ENCODE results near the gene FAM151B. TPM values are rescaled to one million over a fixed set of nuclear protein-coding genes. Genes with fewer than 3 reads are reported as not detected.
"Not testable (repeated sequence)": the region's sequence is repeated elsewhere in the genome, so short reads cannot be mapped to it uniquely, and the experiment has no call there.

Gene FAM151B
- total RNA-seq: under 1 TPM; 0.15 to 0.36 TPM

DNA sequence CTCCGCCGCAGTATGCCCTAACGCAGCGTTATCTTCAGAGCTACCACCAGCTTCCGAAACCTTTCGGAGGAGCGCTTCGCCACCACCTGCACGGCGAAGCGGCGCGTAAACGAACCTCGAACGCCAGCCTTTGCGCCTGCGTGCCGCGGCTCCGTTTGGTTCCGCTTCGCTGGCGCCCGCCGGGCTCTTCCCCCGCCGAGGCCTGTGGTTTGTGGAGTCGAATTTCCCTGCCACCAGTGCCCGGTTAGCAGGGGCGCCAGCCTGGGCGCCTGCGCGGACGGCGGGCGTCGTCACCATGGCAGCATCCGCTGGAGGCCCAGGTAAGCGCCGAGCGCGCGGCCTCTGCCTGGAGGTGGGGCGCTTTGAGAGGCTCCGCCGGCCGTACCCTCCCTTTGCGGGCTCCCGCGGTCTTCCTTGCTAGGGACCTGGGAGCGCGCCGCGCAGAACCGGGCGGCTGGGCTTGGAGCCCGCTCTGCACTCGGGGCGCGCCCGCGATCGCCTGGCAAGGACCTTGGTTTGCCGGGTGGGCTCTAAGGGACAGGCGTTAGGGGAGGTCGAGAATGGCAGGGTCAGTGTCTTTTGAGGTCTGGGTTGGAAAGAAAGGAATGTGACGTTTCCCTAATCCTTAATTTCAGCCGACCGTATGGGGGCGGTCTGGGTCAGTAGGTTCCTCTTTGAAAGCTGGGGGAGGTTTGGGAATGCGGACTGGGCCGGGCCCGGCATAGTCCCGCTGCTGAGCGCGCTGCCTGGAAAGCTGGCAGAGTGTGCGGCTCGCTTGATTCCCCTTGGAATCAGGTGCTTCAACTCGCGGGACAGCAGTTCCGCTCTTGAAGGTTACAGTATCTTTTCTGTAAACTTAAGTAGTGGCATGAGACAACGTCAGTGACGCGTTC lies at the start of gene FAM151B:
FAM151B (plus strand) TSS at position 272 of the 893 bp plus-strand sequence; CDS start at position 296, 24 bp downstream.
- Mint-ChIP-seq H3K9me3 (peaks cover 3% of the 10 kb centered on the region), H3K27me3 (ENCODE audit: low read depth) (no peaks in the 10 kb centered on the region), H3K4me1 (ENCODE audit: low read depth) (peaks cover 13% of the 10 kb centered on the region), H3K36me3 (ENCODE audit: low read depth) (peaks cover 3% of the 10 kb centered on the region), H3K4me3 (peak within 1 kb of the TSS; percentile 79), H3K27ac (no peak within 1 kb of the TSS)
- DNase-seq: peak; percentile 85
- CTCF ChIA-PET: no interaction called here
- intact Hi-C loops (cut with micrococcal nuclease): loop anchor here (1.0 to 10.0 kb wide), 7 partner anchors 81 to 811 kb away; partner anchors contain the start of genes ANKRD34B, DHFR, MSH3 and RASGRF2

DNA sequence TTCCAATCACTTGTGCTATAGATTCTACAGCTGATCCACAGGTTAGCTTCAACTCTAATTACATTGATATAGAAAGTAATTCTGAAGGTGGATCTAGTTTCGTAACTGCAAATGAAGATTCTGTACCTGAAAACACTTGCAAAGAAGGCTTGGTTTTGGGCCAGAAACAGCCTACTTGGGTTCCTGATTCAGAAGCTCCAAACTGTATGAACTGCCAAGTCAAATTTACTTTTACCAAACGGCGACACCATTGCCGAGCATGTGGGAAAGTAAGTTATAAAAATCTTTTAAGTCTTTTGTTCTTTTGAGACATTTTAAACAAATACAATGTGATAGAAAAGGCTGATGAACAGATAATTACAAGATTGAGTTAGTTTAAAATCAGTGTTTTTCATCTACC lies 49.2 kb upstream of the FAM151B start:
- peaks cover 3% of the 10 kb centered on the region for H3K4me1 Mint-ChIP-seq (ENCODE audit: low read depth)
- H3K27ac Mint-ChIP-seq: no peak overlapping the region
- CTCF ChIA-PET: no interaction called here
- no peak overlapping the region for H3K4me3 Mint-ChIP-seq
- intact Hi-C loops (cut with micrococcal nuclease): no loop called here
- DNase-seq: no peak
- peaks cover 14% of the 10 kb centered on the region for H3K36me3 Mint-ChIP-seq (ENCODE audit: low read depth)
- H3K9me3 Mint-ChIP-seq: no peaks in the 10 kb centered on the region
- H3K27me3 Mint-ChIP-seq (ENCODE audit: low read depth): no peaks in the 10 kb centered on the region

GRCh38 chr5:80439213-80439612 lies 48.7 kb upstream of the FAM151B start:
- Mint-ChIP-seq H3K27me3 (ENCODE audit: low read depth) (no peaks in the 10 kb centered on the region), H3K4me3 (no peak overlapping the region), H3K36me3 (ENCODE audit: low read depth) (peaks cover 14% of the 10 kb centered on the region), H3K9me3 (no peaks in the 10 kb centered on the region), H3K4me1 (ENCODE audit: low read depth) (peaks cover 3% of the 10 kb centered on the region), H3K27ac (no peak overlapping the region)
- DNase-seq: no peak
- CTCF ChIA-PET: no interaction called here
- intact Hi-C loops (cut with micrococcal nuclease): no loop called here

GRCh38 chr5:80442742-80443141 lies 45.2 kb upstream of the FAM151B start:
- no peak overlapping the region for H3K27ac Mint-ChIP-seq
- CTCF ChIA-PET: no interaction called here
- intact Hi-C loops (cut with micrococcal nuclease): no loop called here
- H3K4me1 Mint-ChIP-seq (ENCODE audit: low read depth): peaks cover 2% of the 10 kb centered on the region
- no peak for DNase-seq
- H3K36me3 Mint-ChIP-seq (ENCODE audit: low read depth): peaks cover 4% of the 10 kb centered on the region
- H3K27me3 Mint-ChIP-seq (ENCODE audit: low read depth): no peaks in the 10 kb centered on the region
- no peak overlapping the region for H3K4me3 Mint-ChIP-seq
- no peaks in the 10 kb centered on the region for H3K9me3 Mint-ChIP-seq

- CTCF ChIA-PET: interaction anchor here (0.6 to 1.0 kb wide), 2 partner anchors 59 to 219 kb away, joined by 3 read pairs; no protein-coding TSS in a partner anchor
- Mint-ChIP-seq H3K4me3 (no peak overlapping the region), H3K4me1 (ENCODE audit: low read depth) (no peaks in the 10 kb centered on the region), H3K36me3 (ENCODE audit: low read depth) (peaks cover 23% of the 10 kb centered on the region), H3K9me3 (no peaks in the 10 kb centered on the region), H3K27ac (no peak overlapping the region), H3K27me3 (ENCODE audit: low read depth) (no peaks in the 10 kb centered on the region)
- no peak for DNase-seq
- intact Hi-C loops (cut with micrococcal nuclease): no loop called here
These were observed 34.5 kb upstream of the FAM151B start for GRCh38 chr5:80453366-80453765.

DNA sequence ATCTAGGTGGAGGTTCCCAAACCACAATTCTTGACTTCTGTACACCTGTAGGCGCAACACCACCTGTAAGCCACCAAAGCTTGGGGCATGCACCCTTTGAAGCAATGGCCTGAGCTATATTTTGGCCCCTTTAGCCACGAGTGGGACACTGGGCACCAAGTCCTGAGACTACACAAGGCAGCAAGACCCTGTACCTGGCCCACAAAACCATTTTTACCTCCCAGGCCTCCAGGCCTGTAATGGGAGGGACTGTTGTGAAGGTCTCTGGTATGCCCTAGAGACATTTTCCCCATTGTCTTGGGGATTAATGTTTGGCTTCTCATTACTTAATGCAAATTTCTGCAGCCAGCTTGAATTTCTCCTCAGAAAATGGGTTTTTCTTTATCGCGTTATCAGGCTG lies 24.6 kb upstream of the FAM151B start:
- no peak for DNase-seq
- Mint-ChIP-seq H3K4me3 (no peak overlapping the region), H3K36me3 (ENCODE audit: low read depth) (peaks cover 54% of the 10 kb centered on the region), H3K27me3 (ENCODE audit: low read depth) (no peaks in the 10 kb centered on the region), H3K27ac (no peak overlapping the region), H3K9me3 (peaks cover 17% of the 10 kb centered on the region), H3K4me1 (ENCODE audit: low read depth) (no peaks in the 10 kb centered on the region)
- CTCF ChIA-PET: no interaction called here
- intact Hi-C loops (cut with micrococcal nuclease): no loop called here

GRCh38 chr5:80466669-80467485 lies 21.0 kb upstream of the FAM151B start:
- H3K9me3 Mint-ChIP-seq: peaks cover 28% of the 10 kb centered on the region
- no peak overlapping the region for H3K27ac Mint-ChIP-seq
- peaks cover 53% of the 10 kb centered on the region for H3K36me3 Mint-ChIP-seq (ENCODE audit: low read depth)
- intact Hi-C loops (cut with micrococcal nuclease): no loop called here
- no peak for DNase-seq
- CTCF ChIA-PET: interaction anchor here (0.8 kb wide), 1 partner anchor 14 kb away, joined by 3 read pairs; no protein-coding TSS in a partner anchor
- H3K27me3 Mint-ChIP-seq (ENCODE audit: low read depth): no peaks in the 10 kb centered on the region
- H3K4me1 Mint-ChIP-seq (ENCODE audit: low read depth): no peaks in the 10 kb centered on the region
- no peak overlapping the region for H3K4me3 Mint-ChIP-seq

GRCh38 chr5:80468131-80468530 lies 19.8 kb upstream of the FAM151B start:
- H3K4me1 Mint-ChIP-seq (ENCODE audit: low read depth): no peaks in the 10 kb centered on the region
- no peak for DNase-seq
- no peak overlapping the region for H3K4me3 Mint-ChIP-seq
- H3K27me3 Mint-ChIP-seq (ENCODE audit: low read depth): no peaks in the 10 kb centered on the region
- CTCF ChIA-PET: interaction anchor here (1.2 kb wide), 1 partner anchor 12 kb away, joined by 5 read pairs; no protein-coding TSS in a partner anchor
- H3K9me3 Mint-ChIP-seq: peaks cover 21% of the 10 kb centered on the region
- peaks cover 45% of the 10 kb centered on the region for H3K36me3 Mint-ChIP-seq (ENCODE audit: low read depth)
- intact Hi-C loops (cut with micrococcal nuclease): no loop called here
- H3K27ac Mint-ChIP-seq: no peak overlapping the region

DNA sequence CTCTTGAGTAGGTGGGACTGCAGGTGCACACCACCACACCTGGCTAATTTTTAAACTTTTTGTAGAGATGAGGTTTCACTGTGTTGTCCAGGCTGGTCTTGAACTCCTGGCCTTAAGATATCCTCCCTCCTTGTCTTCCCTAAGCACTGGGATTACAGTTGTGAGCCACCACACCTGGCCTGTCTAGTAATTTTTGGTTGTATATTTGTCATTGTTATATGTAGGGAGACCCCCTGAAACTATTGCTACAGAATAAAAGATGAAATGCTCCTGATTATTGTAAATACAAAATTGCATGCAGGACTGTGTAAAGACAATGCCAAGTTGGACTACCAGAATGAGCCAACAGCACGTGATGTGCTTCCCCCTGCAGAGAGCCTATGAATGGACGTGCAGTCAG lies 17.3 kb upstream of the FAM151B start:
- H3K27ac Mint-ChIP-seq; H3K27me3 Mint-ChIP-seq (ENCODE audit: low read depth); DNase-seq; H3K4me1 Mint-ChIP-seq (ENCODE audit: low read depth); H3K4me3 Mint-ChIP-seq; intact Hi-C loops (cut with micrococcal nuclease): not testable (repeated sequence)
- H3K9me3 Mint-ChIP-seq: peaks cover 11% of the 10 kb centered on the region
- H3K36me3 Mint-ChIP-seq (ENCODE audit: low read depth): peaks cover 36% of the 10 kb centered on the region
- CTCF ChIA-PET: interaction anchor here (0.6 kb wide), 1 partner anchor 638 kb away, joined by 3 read pairs; no protein-coding TSS in a partner anchor

GRCh38 chr5:80474929-80475328 lies 13.0 kb upstream of the FAM151B start:
- no peak overlapping the region for H3K4me3 Mint-ChIP-seq
- H3K9me3 Mint-ChIP-seq: peaks cover 7% of the 10 kb centered on the region
- H3K4me1 Mint-ChIP-seq (ENCODE audit: low read depth): peaks cover 2% of the 10 kb centered on the region
- H3K36me3 Mint-ChIP-seq (ENCODE audit: low read depth): peaks cover 24% of the 10 kb centered on the region
- H3K27ac Mint-ChIP-seq: no peak overlapping the region
- H3K27me3 Mint-ChIP-seq (ENCODE audit: low read depth): no peaks in the 10 kb centered on the region
- intact Hi-C loops (cut with micrococcal nuclease): no loop called here
- DNase-seq: no peak
- CTCF ChIA-PET: no interaction called here

GRCh38 chr5:80479713-80480112 lies 8.2 kb upstream of the FAM151B start:
- intact Hi-C loops (cut with micrococcal nuclease): loop anchor here (2.0 to 10.0 kb wide), 2 partner anchors 685 to 715 kb away; no protein-coding TSS in a partner anchor
- peaks cover under 1% of the 10 kb centered on the region for H3K4me1 Mint-ChIP-seq (ENCODE audit: low read depth)
- DNase-seq: no peak
- H3K27me3 Mint-ChIP-seq (ENCODE audit: low read depth): no peaks in the 10 kb centered on the region
- H3K9me3 Mint-ChIP-seq: peaks cover 13% of the 10 kb centered on the region
- H3K27ac Mint-ChIP-seq: no peak overlapping the region
- H3K36me3 Mint-ChIP-seq (ENCODE audit: low read depth): peaks cover 12% of the 10 kb centered on the region
- CTCF ChIA-PET: interaction anchor here (0.6 to 1.3 kb wide), 7 partner anchors 12 to 208 kb away, joined by 3 to 5 read pairs (median 3); no protein-coding TSS in a partner anchor
- no peak overlapping the region for H3K4me3 Mint-ChIP-seq

- no peak for DNase-seq
- H3K27ac Mint-ChIP-seq: no peak overlapping the region
- H3K9me3 Mint-ChIP-seq: peaks cover 13% of the 10 kb centered on the region
- H3K4me1 Mint-ChIP-seq (ENCODE audit: low read depth): no peaks in the 10 kb centered on the region
- H3K27me3 Mint-ChIP-seq (ENCODE audit: low read depth): no peaks in the 10 kb centered on the region
- H3K36me3 Mint-ChIP-seq (ENCODE audit: low read depth): peaks cover 11% of the 10 kb centered on the region
- H3K4me3 Mint-ChIP-seq: no peak overlapping the region
- CTCF ChIA-PET: interaction anchor here (0.6 to 1.3 kb wide), 8 partner anchors 12 to 207 kb away, joined by 3 to 5 read pairs (median 4); no protein-coding TSS in a partner anchor
- intact Hi-C loops (cut with micrococcal nuclease): loop anchor here (2.0 to 10.0 kb wide), 2 partner anchors 684 to 714 kb away; no protein-coding TSS in a partner anchor
These were observed 7.5 kb upstream of the FAM151B start for GRCh38 chr5:80480354-80480753.
